NT2/D1 (cell line): ENCODE data around the gene MDGA2.

Experiments
- SUZ12 ChIP-seq: IDR thresholded peaks from 2 replicates; pipeline ENCODE4 v1.6.1; 2011; ENCODE audit not compliant: insufficient read length, insufficient read depth; ENCODE audit errors: extremely low read depth
- YY1 ChIP-seq: IDR thresholded peaks from 2 replicates; pipeline ENCODE4 v1.6.1; 2011; ENCODE audit not compliant: insufficient read length, insufficient read depth
- ZNF274 ChIP-seq: IDR thresholded peaks from 2 replicates; pipeline ENCODE4 v1.6.1; 2011; ENCODE audit warnings: mild to moderate bottlenecking, low read depth, low read length

GRCh38 chr14:47009615-47010014, 665.8 kb downstream of the MDGA2 start:
- TF ChIP-seq YY1 (no peak), SUZ12 (no peak), ZNF274 (no peak)
